HEK293 (cell line): ENCODE results near the gene CENPX.

Experiments used
- EGR2 ChIP-seq: fragments of 450-650 bp; formaldehyde crosslinking; IDR thresholded peaks from 2 replicates; pipeline ENCODE4 v1.5.1; 2016; ENCODE audit warnings: low read depth, missing biosample characterization, missing genetic modification characterization
- KLF10 ChIP-seq: fragments of 450-650 bp; IDR thresholded peaks from 2 replicates; pipeline ENCODE4 v1.5.1; 2018; ENCODE audit warnings: missing biosample characterization, mild to moderate bottlenecking, missing genetic modification characterization
- MYNN ChIP-seq: fragments of 450-650 bp; formaldehyde crosslinking; IDR thresholded peaks from 2 replicates; pipeline ENCODE4 v1.5.1; 2016; ENCODE audit warnings: missing biosample characterization, missing genetic modification characterization, borderline replicate concordance
- OVOL3 ChIP-seq: fragments of 450-650 bp; formaldehyde crosslinking; IDR thresholded peaks from 2 replicates; pipeline ENCODE4 v1.5.1; 2016; ENCODE audit warnings: missing biosample characterization, missing genetic modification characterization
- SALL2 ChIP-seq: fragments of 450-650 bp; formaldehyde crosslinking; IDR thresholded peaks from 2 replicates; pipeline ENCODE4 v1.5.0; 2017; ENCODE audit warnings: missing biosample characterization, mild to moderate bottlenecking, missing genetic modification characterization, borderline replicate concordance
- SP2 ChIP-seq: fragments of 450-650 bp; formaldehyde crosslinking; IDR thresholded peaks from 2 replicates; pipeline ENCODE4 v1.5.1; 2016; ENCODE audit warnings: missing biosample characterization, missing genetic modification characterization
- SP7 ChIP-seq: fragments of 450-650 bp; formaldehyde crosslinking; IDR thresholded peaks from 2 replicates; pipeline ENCODE4 v1.5.1; 2016; ENCODE audit warnings: missing biosample characterization, missing genetic modification characterization
- ZFHX2 ChIP-seq: fragments of 450-650 bp; formaldehyde crosslinking; conservative IDR thresholded peaks from 2 replicates; pipeline ENCODE4 v1.5.1; 2016; ENCODE audit warnings: missing biosample characterization, missing genetic modification characterization
- ZNF157 ChIP-seq: fragments of 450-650 bp; formaldehyde crosslinking; IDR thresholded peaks from 2 replicates; pipeline ENCODE4 v1.5.1; 2016; ENCODE audit warnings: missing biosample characterization, missing genetic modification characterization
- ZNF184 ChIP-seq: fragments of 450-650 bp; IDR thresholded peaks from 2 replicates; pipeline ENCODE4 v1.5.1; 2018; ENCODE audit warnings: missing biosample characterization, mild to moderate bottlenecking, missing genetic modification characterization
- ZNF274 ChIP-seq, 2 experiments: fragments of 200-500 bp in 1 of 2; fragments of 450-650 bp in 1 of 2; sonication (Bioruptor generic) in 1 of 2; formaldehyde crosslinking in 1 of 2; IDR thresholded peaks; 2 replicates each; pipeline versions ENCODE4 v1.5.1 to v1.6.1; 2014 to 2016; ENCODE audit warnings: borderline replicate concordance in 1 of 2, inconsistent platforms in 1 of 2, low read length in 1 of 2, missing biosample characterization in 1 of 2, missing genetic modification characterization in 1 of 2
- ZNF335 ChIP-seq: fragments of 450-650 bp; formaldehyde crosslinking; conservative IDR thresholded peaks from 2 replicates; pipeline ENCODE4 v1.5.1; 2016; ENCODE audit warnings: missing biosample characterization, missing genetic modification characterization
- ZNF423 ChIP-seq: fragments of 450-650 bp; formaldehyde crosslinking; IDR thresholded peaks from 2 replicates; pipeline ENCODE4 v1.5.1; 2016; ENCODE audit warnings: missing biosample characterization, missing genetic modification characterization
- ZNF521 ChIP-seq: fragments of 450-650 bp; formaldehyde crosslinking; IDR thresholded peaks from 2 replicates; pipeline ENCODE4 v1.5.1; 2017; ENCODE audit warnings: missing biosample characterization, mild to moderate bottlenecking, missing genetic modification characterization
- ZNF529 ChIP-seq: fragments of 450-650 bp; formaldehyde crosslinking; IDR thresholded peaks from 2 replicates; pipeline ENCODE4 v1.5.1; 2017; ENCODE audit warnings: missing genetic modification characterization, missing biosample characterization; ENCODE audit not compliant: insufficient replicate concordance
- ZNF530 ChIP-seq: fragments of 450-650 bp; formaldehyde crosslinking; IDR thresholded peaks from 2 replicates; pipeline ENCODE4 v1.5.1; 2016; ENCODE audit warnings: low read depth, missing biosample characterization, missing genetic modification characterization
- ZNF600 ChIP-seq: fragments of 450-650 bp; formaldehyde crosslinking; IDR thresholded peaks from 2 replicates; pipeline ENCODE4 v1.5.1; 2016; ENCODE audit warnings: missing biosample characterization, missing genetic modification characterization
- ZNF629 ChIP-seq: fragments of 450-650 bp; formaldehyde crosslinking; IDR thresholded peaks from 2 replicates; pipeline ENCODE4 v1.5.1; 2017; ENCODE audit warnings: missing biosample characterization, missing genetic modification characterization
- ZNF658 ChIP-seq: fragments of 450-650 bp; formaldehyde crosslinking; IDR thresholded peaks from 2 replicates; pipeline ENCODE4; 2016; ENCODE audit warnings: missing biosample characterization, missing genetic modification characterization
- ZNF677 ChIP-seq: fragments of 450-650 bp; IDR thresholded peaks from 2 replicates; pipeline ENCODE4 v1.5.0; 2018; ENCODE audit warnings: missing biosample characterization, mild to moderate bottlenecking, missing genetic modification characterization, moderate library complexity
- ZNF768 ChIP-seq: fragments of 450-650 bp; formaldehyde crosslinking; IDR thresholded peaks from 2 replicates; pipeline ENCODE4 v1.5.1; 2018; ENCODE audit warnings: missing biosample characterization, mild to moderate bottlenecking, missing genetic modification characterization
- ZNF785 ChIP-seq: fragments of 450-650 bp; formaldehyde crosslinking; IDR thresholded peaks from 2 replicates; pipeline ENCODE4 v1.5.1; 2016; ENCODE audit warnings: missing biosample characterization, missing genetic modification characterization
- ZSCAN30 ChIP-seq: fragments of 450-650 bp; IDR thresholded peaks from 2 replicates; pipeline ENCODE4 v1.5.1; 2018; ENCODE audit warnings: missing biosample characterization, mild to moderate bottlenecking, missing genetic modification characterization, moderate library complexity
- TF ChIP-seq, protein P1 (sequence below): fragments of 450-650 bp; formaldehyde crosslinking; IDR thresholded peaks from 2 replicates; pipeline ENCODE4 v1.5.1; 2016; ENCODE audit warnings: missing biosample characterization, missing genetic modification characterization
- TF ChIP-seq, protein P2 (sequence below): fragments of 450-650 bp; formaldehyde crosslinking; IDR thresholded peaks from 2 replicates; pipeline ENCODE4 v1.5.1; 2016; ENCODE audit warnings: missing biosample characterization, missing genetic modification characterization
- TF ChIP-seq, protein P3 (sequence below): fragments of 450-650 bp; formaldehyde crosslinking; IDR thresholded peaks from 2 replicates; pipeline ENCODE4 v1.5.1; 2016; ENCODE audit warnings: missing biosample characterization, missing genetic modification characterization, low read depth
- TF ChIP-seq, protein P4 (sequence below): fragments of 450-650 bp; formaldehyde crosslinking; IDR thresholded peaks from 2 replicates; pipeline ENCODE4 v1.5.1; 2016; ENCODE audit warnings: missing biosample characterization, missing genetic modification characterization
- TF ChIP-seq, protein P5 (sequence below): fragments of 450-650 bp; formaldehyde crosslinking; optimal IDR thresholded peaks from 2 replicates; pipeline ENCODE3; 2016; ENCODE audit warnings: missing biosample characterization, mild to moderate bottlenecking, missing genetic modification characterization
- TF ChIP-seq, protein P6 (sequence below): fragments of 450-650 bp; formaldehyde crosslinking; IDR thresholded peaks from 2 replicates; pipeline ENCODE4 v1.5.1; 2017; ENCODE audit warnings: missing biosample characterization, mild to moderate bottlenecking, missing genetic modification characterization, moderate library complexity

Gene CENPX

GRCh38 chr17:82003411-82004381 is 19.0 kb downstream of the CENPX start (continued):
- TF ChIP-seq ZNF274 (IDR thresholded peaks at IDR 0.05; ENCODE audit: low read length) (no peak), ZNF274 (tag by site-specific recombination; IDR thresholded peaks at IDR 0.05; ENCODE audit: borderline replicate concordance) (no peak), ZNF600 (tag by site-specific recombination) (peak; percentile 91), ZNF529 (tag by site-specific recombination) (no peak), ZNF629 (tag by site-specific recombination) (peak; percentile 29; the same call in 1 of the 2 replicates), ZNF768 (tag by site-specific recombination) (no peak), ZFHX2 (tag by site-specific recombination) (peak; percentile 90), EGR2 (tag by site-specific recombination) (peak; percentile 74; the same call in 1 of the 2 replicates), ZNF521 (tag by site-specific recombination) (no peak), SALL2 (tag by site-specific recombination) (no peak), OVOL3 (tag by site-specific recombination) (no peak), ZNF677 (tag by site-specific recombination) (no peak), ZNF658 (tag by site-specific recombination) (no peak), ZNF785 (tag by site-specific recombination) (no peak), ZNF530 (tag by site-specific recombination) (no peak), ZNF184 (tag by site-specific recombination) (0 out of 2 replicates have a peak, but pooled peaks have one; percentile 29), MYNN (tag by site-specific recombination) (no peak), KLF10 (no peak), ZNF423 (tag by site-specific recombination) (peak; percentile 78; the same call in 1 of the 2 replicates), ZNF335 (no peak), SP7 (tag by site-specific recombination) (peak; percentile 90), ZNF157 (no peak), SP2 (tag by site-specific recombination) (peak; percentile 49), ZSCAN30 (tag by site-specific recombination) (no peak)
- TF ChIP-seq, protein P1, sequence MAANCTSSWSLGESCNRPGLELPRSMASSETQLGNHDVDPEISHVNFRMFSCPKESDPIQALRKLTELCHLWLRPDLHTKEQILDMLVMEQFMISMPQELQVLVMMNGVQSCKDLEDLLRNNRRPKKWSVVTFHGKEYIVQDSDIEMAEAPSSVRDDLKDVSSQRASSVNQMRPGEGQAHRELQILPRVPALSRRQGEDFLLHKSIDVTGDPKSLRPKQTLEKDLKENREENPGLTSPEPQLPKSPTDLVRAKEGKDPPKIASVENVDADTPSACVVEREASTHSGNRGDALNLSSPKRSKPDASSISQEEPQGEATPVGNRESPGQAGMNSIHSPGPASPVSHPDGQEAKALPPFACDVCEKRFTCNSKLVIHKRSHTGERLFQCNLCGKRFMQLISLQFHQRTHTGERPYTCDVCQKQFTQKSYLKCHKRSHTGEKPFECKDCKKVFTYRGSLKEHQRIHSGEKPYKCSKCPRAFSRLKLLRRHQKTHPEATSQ (tag by site-specific recombination) = no peak
- TF ChIP-seq, protein P2, sequence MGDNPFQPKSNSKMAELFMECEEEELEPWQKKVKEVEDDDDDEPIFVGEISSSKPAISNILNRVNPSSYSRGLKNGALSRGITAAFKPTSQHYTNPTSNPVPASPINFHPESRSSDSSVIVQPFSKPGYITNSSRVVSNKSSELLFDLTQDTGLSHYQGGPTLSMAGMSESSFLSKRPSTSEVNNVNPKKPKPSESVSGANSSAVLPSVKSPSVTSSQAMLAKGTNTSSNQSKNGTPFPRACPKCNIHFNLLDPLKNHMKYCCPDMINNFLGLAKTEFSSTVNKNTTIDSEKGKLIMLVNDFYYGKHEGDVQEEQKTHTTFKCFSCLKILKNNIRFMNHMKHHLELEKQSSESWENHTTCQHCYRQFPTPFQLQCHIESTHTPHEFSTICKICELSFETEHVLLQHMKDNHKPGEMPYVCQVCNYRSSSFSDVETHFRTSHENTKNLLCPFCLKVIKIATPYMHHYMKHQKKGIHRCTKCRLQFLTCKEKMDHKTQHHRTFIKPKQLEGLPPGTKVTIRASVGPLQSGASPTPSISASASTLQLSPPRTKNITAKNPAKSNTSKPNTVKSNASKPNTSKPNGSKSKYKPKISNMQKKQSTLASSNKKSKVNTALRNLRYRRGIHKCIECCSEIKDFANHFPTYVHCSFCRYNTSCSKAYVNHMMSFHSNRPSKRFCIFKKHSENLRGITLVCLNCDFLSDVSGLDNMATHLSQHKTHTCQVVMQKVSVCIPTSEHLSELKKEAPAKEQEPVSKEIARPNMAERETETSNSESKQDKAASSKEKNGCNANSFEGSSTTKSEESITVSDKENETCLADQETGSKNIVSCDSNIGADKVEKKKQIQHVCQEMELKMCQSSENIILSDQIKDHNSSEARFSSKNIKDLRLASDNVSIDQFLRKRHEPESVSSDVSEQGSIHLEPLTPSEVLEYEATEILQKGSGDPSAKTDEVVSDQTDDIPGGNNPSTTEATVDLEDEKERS (tag by site-specific recombination) = no peak
- TF ChIP-seq, protein P3, sequence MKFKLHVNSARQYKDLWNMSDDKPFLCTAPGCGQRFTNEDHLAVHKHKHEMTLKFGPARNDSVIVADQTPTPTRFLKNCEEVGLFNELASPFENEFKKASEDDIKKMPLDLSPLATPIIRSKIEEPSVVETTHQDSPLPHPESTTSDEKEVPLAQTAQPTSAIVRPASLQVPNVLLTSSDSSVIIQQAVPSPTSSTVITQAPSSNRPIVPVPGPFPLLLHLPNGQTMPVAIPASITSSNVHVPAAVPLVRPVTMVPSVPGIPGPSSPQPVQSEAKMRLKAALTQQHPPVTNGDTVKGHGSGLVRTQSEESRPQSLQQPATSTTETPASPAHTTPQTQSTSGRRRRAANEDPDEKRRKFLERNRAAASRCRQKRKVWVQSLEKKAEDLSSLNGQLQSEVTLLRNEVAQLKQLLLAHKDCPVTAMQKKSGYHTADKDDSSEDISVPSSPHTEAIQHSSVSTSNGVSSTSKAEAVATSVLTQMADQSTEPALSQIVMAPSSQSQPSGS (tag by site-specific recombination) = no peak
- TF ChIP-seq, protein P4, sequence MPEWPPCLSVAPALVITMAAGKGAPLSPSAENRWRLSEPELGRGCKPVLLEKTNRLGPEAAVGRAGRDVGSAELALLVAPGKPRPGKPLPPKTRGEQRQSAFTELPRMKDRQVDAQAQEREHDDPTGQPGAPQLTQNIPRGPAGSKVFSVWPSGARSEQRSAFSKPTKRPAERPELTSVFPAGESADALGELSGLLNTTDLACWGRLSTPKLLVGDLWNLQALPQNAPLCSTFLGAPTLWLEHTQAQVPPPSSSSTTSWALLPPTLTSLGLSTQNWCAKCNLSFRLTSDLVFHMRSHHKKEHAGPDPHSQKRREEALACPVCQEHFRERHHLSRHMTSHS (tag by site-specific recombination) = no peak
- TF ChIP-seq, protein P5, sequence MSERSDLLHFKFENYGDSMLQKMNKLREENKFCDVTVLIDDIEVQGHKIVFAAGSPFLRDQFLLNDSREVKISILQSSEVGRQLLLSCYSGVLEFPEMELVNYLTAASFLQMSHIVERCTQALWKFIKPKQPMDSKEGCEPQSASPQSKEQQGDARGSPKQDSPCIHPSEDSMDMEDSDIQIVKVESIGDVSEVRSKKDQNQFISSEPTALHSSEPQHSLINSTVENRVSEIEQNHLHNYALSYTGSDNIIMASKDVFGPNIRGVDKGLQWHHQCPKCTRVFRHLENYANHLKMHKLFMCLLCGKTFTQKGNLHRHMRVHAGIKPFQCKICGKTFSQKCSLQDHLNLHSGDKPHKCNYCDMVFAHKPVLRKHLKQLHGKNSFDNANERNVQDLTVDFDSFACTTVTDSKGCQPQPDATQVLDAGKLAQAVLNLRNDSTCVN (tag by site-specific recombination) = peak; percentile 43
- TF ChIP-seq, protein P6, sequence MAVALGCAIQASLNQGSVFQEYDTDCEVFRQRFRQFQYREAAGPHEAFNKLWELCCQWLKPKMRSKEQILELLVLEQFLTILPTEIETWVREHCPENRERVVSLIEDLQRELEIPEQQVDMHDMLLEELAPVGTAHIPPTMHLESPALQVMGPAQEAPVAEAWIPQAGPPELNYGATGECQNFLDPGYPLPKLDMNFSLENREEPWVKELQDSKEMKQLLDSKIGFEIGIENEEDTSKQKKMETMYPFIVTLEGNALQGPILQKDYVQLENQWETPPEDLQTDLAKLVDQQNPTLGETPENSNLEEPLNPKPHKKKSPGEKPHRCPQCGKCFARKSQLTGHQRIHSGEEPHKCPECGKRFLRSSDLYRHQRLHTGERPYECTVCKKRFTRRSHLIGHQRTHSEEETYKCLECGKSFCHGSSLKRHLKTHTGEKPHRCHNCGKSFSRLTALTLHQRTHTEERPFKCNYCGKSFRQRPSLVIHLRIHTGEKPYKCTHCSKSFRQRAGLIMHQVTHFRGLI (tag by site-specific recombination) = no peak
